OCI-LY7 (cell line): Measurements from ENCODE around the gene CDKN1A. TPM values are rescaled to one million over a fixed set of nuclear protein-coding genes. Genes with fewer than 3 reads are reported as not detected.

Experiments
- BruUV-seq: library from RNA; stranded (reverse); fragments of 400-500 nt; replicated peaks from 2 replicates; lab custom pipeline; 2021; lab: Mats Ljungman, UMichigan
- CTCF ChIA-PET: fragments of 300-600 bp; sonication (Branson Sonifier 250); formaldehyde crosslinking; loops from one replicate; lab custom pipeline; 2022; ENCODE audit warnings: antibody characterized with exemption; ENCODE audit not compliant: unreplicated experiment; lab: Charles Lee
- POLR2A ChIA-PET: fragments of 300-600 bp; sonication (Branson Sonifier 250); formaldehyde crosslinking; loops from one replicate; lab custom pipeline; 2022; ENCODE audit warnings: antibody characterized with exemption; lab: Charles Lee
- DNase-seq: peaks from one replicate; pipeline ENCODE4 v3.0.0-alpha.2; 2015; ENCODE audit warnings: low spot score
- H2AFZ ChIP-seq: fragments of 200-600 bp; sonication (generic), shearing (Covaris generic); 2 replicates; pipeline ENCODE4 v1.6.1; 2014; ENCODE audit warnings: mild to moderate bottlenecking, antibody characterized with exemption, low read length, moderate library complexity
- H3K27ac ChIP-seq: fragments of 200-600 bp; sonication (generic); 2 replicates; pipeline ENCODE4 v1.5.1; 2014; ENCODE audit warnings: mixed run types, low read depth, mild to moderate bottlenecking, moderate library complexity, low read length, inconsistent platforms; ENCODE audit not compliant: poor library complexity, severe bottlenecking
- H3K36me3 ChIP-seq: fragments of 200-600 bp; sonication (generic); 2 replicates; pipeline ENCODE4 v1.6.1; 2014; ENCODE audit warnings: mild to moderate bottlenecking, antibody characterized with exemption, low read length, moderate library complexity, mixed read lengths; ENCODE audit not compliant: insufficient read depth
- H3K4me1 ChIP-seq: fragments of 200-600 bp; sonication (generic); 2 replicates; pipeline ENCODE4 v1.5.1; 2014; ENCODE audit warnings: mild to moderate bottlenecking, low read length; ENCODE audit not compliant: insufficient read depth, poor library complexity, severe bottlenecking
- H3K4me2 ChIP-seq: fragments of 200-600 bp; sonication (generic); 2 replicates; pipeline ENCODE4 v1.6.1; 2014; ENCODE audit warnings: mild to moderate bottlenecking, low read length
- H3K4me3 ChIP-seq: fragments of 200-600 bp; sonication (generic); 2 replicates; pipeline ENCODE4 v1.5.1; 2014; ENCODE audit warnings: mild to moderate bottlenecking, low read depth, low read length; ENCODE audit not compliant: poor library complexity, severe bottlenecking
- H3K79me2 ChIP-seq: fragments of 200-600 bp; sonication (generic); 2 replicates; pipeline ENCODE4 v1.6.1; 2016; ENCODE audit warnings: low read depth, mild to moderate bottlenecking, low read length, moderate library complexity, mixed read lengths; ENCODE audit not compliant: insufficient read depth
- H3K9me2 ChIP-seq: fragments of 200-600 bp; sonication (generic); 2 replicates; pipeline ENCODE4 v1.6.1; 2016; ENCODE audit warnings: mild to moderate bottlenecking, low read length, mixed read lengths; ENCODE audit not compliant: insufficient read depth
- H3K9me3 ChIP-seq: fragments of 200-600 bp; sonication (generic); 2 replicates; pipeline ENCODE4 v1.6.1; 2014; ENCODE audit warnings: mild to moderate bottlenecking, mixed run types, low read length, mixed read lengths
- H4K20me1 ChIP-seq: fragments of 200-600 bp; sonication (generic); 2 replicates; pipeline ENCODE4 v1.6.1; 2014; ENCODE audit warnings: mild to moderate bottlenecking, antibody characterized with exemption, low read length, moderate library complexity, mixed read lengths; ENCODE audit not compliant: insufficient read depth
- EZH2phosphoT487 ChIP-seq: fragments of 200-600 bp; sonication (generic); IDR thresholded peaks from 2 replicates; pipeline ENCODE4 v1.6.1; 2018; ENCODE audit warnings: low read depth, borderline replicate concordance, mild to moderate bottlenecking, mixed run types, antibody characterized with exemption, low read length, moderate library complexity, mixed read lengths
- intact Hi-C: fragments of 100-400 bp; cut with micrococcal nuclease; formaldehyde crosslinking; loops from one replicate; pipeline ENCODE4 v1.10.0; 2022; ENCODE audit not compliant: unreplicated experiment
- total RNA-seq, 2 experiments: library from RNA; depleted of rRNA in 1 of 2; stranded (reverse); fragments of >200 nt in 1 of 2; shearing (Covaris generic) in 1 of 2; gene quantifications; 2 replicates each; pipeline ENCODE4 v1.2.3, GENCODE V29; 2014 to 2022
- TF ChIP-seq, protein P1 (sequence below): fragments of 200-600 bp; sonication (generic); conservative IDR thresholded peaks from 2 replicates; pipeline ENCODE4 v1.5.1; 2014; ENCODE audit warnings: mild to moderate bottlenecking, antibody characterized with exemption, low read length, moderate library complexity, mixed read lengths

CDKN1A gene
- total RNA-seq, 2 experiments from 2014 or later = 0.13 to 1.3 TPM

DNA sequence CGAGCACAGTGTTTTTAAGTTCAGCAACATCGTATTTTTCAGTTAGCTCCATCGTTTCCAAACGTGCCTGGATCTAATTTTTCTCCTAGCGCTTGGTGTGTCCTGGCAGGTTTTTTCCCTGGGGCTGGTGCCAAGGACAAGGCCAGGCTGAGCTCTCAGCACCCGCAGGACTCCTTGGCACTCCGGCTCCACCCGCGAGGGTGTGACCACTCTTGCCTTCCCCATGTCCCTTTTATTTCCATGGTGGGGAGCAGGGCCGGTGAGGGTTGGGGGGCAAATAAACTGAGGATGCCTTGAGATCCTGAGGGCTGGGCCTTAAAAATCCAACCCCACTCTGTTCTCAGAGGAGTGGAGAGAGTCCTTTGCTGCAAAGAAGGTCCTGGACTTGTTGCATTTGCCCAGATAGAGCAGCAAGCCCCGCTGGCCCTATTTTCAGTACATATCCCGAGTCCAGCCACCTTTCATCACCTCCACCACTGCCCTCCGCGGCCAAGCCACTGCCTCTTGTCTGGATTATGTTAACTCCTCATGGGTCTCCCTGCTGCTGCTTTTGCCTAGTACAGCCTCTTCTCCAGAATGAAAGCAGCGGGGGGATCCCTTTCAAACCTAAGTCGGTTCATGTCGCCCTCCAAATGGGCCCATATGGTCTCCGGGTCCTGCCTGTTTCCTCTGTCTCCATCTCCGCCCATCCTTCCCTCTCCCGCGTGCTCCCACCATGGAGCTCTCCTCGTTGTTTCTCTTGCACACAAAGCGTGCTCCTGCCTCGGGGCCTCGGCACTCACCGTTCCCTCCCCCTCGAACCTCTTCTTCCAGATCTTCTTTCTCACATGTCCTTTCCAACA, 14.6 kb downstream of the CDKN1A start:
- intact Hi-C loops = no loop called here
- CTCF ChIA-PET = interaction anchor here (1.0 kb wide), 1 partner anchor 65 kb away, joined by 3 read pairs; no protein-coding TSS in a partner anchor
- no TSS peak for BruUV-seq
- Histone ChIP-seq H3K4me2 (0 out of 2 replicates have a peak overlapping the region, but pooled peaks have one; percentile 50), H2AFZ (no peak overlapping the region), H3K27ac (no peak overlapping the region), H3K9me3 (no peaks in the 10 kb centered on the region), H3K9me2 (no peaks in the 10 kb centered on the region), H3K4me3 (no peak overlapping the region), H4K20me1 (no peaks in the 10 kb centered on the region), H3K36me3 (no peaks in the 10 kb centered on the region), H3K4me1 (peaks cover 38% of the 10 kb centered on the region), H3K79me2 (no peaks in the 10 kb centered on the region)
- no peak for DNase-seq
- no peak for TF ChIP-seq EZH2phosphoT487
- TF ChIP-seq, protein P1, sequence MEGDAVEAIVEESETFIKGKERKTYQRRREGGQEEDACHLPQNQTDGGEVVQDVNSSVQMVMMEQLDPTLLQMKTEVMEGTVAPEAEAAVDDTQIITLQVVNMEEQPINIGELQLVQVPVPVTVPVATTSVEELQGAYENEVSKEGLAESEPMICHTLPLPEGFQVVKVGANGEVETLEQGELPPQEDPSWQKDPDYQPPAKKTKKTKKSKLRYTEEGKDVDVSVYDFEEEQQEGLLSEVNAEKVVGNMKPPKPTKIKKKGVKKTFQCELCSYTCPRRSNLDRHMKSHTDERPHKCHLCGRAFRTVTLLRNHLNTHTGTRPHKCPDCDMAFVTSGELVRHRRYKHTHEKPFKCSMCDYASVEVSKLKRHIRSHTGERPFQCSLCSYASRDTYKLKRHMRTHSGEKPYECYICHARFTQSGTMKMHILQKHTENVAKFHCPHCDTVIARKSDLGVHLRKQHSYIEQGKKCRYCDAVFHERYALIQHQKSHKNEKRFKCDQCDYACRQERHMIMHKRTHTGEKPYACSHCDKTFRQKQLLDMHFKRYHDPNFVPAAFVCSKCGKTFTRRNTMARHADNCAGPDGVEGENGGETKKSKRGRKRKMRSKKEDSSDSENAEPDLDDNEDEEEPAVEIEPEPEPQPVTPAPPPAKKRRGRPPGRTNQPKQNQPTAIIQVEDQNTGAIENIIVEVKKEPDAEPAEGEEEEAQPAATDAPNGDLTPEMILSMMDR = no peak
- POLR2A ChIA-PET = interaction anchor here (0.7 to 1.3 kb wide), 11 partner anchors 10 to 97 kb away, joined by 3 to 6 read pairs (median 4); no protein-coding TSS in a partner anchor

DNA sequence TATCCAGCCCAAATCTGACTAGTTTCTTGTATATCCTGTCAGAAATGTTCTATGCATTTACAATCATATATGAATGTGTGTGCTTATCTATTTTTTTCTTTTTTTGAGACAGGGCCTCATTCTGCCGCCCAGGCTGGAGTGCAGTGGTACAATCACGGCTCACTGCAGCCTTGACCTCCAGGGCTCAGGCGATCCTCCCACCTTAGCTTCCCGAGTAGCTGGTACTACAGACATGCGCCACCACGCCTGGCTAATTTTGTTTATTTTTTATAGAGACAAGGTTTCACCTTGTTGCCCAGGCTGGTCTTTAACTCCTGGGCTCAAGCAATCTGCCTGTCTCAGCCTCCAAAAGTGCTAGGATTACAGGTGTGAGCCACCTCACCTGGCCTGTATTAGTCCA, 16.1 kb downstream of the CDKN1A start:
- no peaks in the 10 kb centered on the region for H4K20me1 ChIP-seq
- TF ChIP-seq, protein P1 = no peak
- TF ChIP-seq EZH2phosphoT487 = no peak
- no peaks in the 10 kb centered on the region for H3K9me2 ChIP-seq
- ChIA-PET POLR2A (interaction anchor here (0.6 to 0.9 kb wide), 2 partner anchors 12 to 75 kb away, joined by 4 read pairs; no protein-coding TSS in a partner anchor), CTCF (no interaction called here)
- intact Hi-C loops = no loop called here
- H3K36me3 ChIP-seq = no peaks in the 10 kb centered on the region
- no peaks in the 10 kb centered on the region for H3K79me2 ChIP-seq
- no peak overlapping the region for H3K4me3 ChIP-seq
- peak; percentile 15 for DNase-seq
- peak overlapping the region; percentile 56; the same call in 1 of the 2 replicates for H2AFZ ChIP-seq
- H3K27ac ChIP-seq = no peak overlapping the region
- H3K4me1 ChIP-seq = peaks cover 31% of the 10 kb centered on the region
- H3K9me3 ChIP-seq = no peaks in the 10 kb centered on the region
- BruUV-seq = no TSS peak
- H3K4me2 ChIP-seq = peak overlapping the region; percentile 28

DNA sequence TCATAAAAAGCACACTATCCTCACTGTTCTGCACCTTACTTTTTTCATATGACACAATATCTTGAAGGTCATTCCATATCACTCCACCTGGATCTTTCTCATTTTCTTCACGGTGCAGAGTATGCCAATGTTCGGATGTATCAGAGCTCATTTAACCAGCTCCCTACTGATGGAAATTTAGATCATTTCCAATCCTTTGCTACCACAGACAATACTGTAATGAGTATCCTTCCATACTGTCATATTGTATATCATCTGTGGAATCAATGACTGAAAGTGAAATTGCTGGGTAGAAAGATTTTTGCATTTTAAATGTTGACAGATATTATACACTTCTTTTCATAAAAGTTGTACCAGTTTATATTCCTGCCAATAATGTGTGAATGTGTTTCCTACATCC, 16.9 kb downstream of the CDKN1A start:
- H2AFZ ChIP-seq = peak overlapping the region; percentile 56; the same call in 1 of the 2 replicates
- DNase-seq = no peak
- H4K20me1 ChIP-seq = no peaks in the 10 kb centered on the region
- H3K9me2 ChIP-seq = no peaks in the 10 kb centered on the region
- intact Hi-C loops = no loop called here
- CTCF ChIA-PET = no interaction called here
- POLR2A ChIA-PET = interaction anchor here (0.9 kb wide), 1 partner anchor 12 kb away, joined by 4 read pairs; no protein-coding TSS in a partner anchor
- H3K4me3 ChIP-seq = no peak overlapping the region
- H3K9me3 ChIP-seq = no peaks in the 10 kb centered on the region
- no peaks in the 10 kb centered on the region for H3K79me2 ChIP-seq
- no peak overlapping the region for H3K4me2 ChIP-seq
- no TSS peak for BruUV-seq
- H3K4me1 ChIP-seq = peaks cover 31% of the 10 kb centered on the region
- no peak for TF ChIP-seq EZH2phosphoT487
- TF ChIP-seq, protein P1 = no peak
- H3K27ac ChIP-seq = no peak overlapping the region
- H3K36me3 ChIP-seq = no peaks in the 10 kb centered on the region
